Measurements from ENCODE around the gene ELP4.
"Not testable (repeated sequence)": the region's sequence is repeated elsewhere in the genome, so short reads cannot be mapped to it uniquely, and the experiment has no call there.

Gene ELP4, protein sequence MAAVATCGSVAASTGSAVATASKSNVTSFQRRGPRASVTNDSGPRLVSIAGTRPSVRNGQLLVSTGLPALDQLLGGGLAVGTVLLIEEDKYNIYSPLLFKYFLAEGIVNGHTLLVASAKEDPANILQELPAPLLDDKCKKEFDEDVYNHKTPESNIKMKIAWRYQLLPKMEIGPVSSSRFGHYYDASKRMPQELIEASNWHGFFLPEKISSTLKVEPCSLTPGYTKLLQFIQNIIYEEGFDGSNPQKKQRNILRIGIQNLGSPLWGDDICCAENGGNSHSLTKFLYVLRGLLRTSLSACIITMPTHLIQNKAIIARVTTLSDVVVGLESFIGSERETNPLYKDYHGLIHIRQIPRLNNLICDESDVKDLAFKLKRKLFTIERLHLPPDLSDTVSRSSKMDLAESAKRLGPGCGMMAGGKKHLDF

DNA sequence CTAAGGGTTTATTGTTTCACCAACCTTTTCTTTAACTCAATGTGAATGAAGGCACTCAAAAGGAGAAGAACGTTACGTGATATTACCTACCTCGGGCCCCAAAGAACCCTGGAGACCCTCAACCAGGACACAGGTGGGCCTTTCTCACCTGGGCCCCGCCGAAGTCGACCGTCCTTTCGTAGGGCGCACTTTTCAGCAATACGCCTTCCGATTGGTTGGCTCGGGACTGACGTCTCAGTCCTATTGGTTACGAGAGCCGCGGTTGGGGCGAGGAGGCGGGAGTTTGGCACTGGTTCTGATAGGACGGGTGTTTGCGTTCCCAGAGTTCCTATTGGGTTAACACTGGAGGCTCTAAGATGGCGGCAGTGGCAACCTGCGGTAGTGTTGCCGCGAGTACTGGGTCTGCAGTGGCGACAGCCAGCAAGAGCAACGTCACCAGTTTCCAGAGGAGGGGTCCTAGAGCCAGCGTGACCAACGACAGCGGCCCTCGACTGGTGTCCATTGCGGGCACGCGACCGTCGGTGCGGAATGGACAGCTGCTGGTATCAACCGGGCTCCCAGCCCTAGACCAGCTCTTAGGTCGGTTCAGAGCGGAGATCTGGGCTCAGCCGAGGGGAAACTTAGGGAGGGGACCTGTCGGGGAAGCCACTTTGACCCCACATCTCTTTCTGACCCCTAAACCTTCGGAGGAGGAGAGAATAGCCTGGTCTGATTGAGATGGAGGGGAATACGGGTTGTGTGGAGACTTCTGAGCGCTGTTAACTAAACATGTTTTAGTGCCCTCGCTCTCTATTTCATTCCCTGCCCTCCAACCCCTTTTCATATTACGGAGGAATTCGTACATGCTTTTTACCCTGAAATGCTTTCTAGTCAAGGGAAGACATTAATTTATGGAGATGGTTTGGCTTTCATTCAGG is at the start of gene ELP4, which contains the start of gene IMMP1L:
TSS of gene ELP4 (plus strand) at position 339 of the 917 bp plus-strand sequence. CDS start at position 357, 18 bp downstream.
TSS of gene IMMP1L (minus strand) at position 194 of the 917 bp plus-strand sequence. CDS start 46,346 bp downstream, outside the sequence.
- DNase-seq, result peak; percentile 94

DNA sequence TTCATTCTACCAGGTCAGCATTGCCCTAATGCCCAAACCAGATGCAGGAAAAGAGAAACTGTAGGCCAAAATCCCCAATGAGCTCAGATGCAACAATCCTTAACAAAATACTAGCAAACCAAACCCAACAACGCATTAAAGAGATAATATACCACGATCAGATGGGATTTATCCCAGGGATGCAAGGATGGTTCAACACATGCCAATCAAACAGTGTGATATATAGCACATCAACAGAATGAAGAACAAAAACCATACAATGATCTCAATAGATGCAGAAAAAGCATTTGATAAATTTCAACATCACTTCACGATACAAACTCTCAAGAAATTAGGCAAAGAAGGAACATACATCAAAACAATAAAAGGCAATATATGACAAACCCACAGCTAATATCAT is 45.1 kb upstream of the ELP4 start:
- no peak for DNase-seq

DNA sequence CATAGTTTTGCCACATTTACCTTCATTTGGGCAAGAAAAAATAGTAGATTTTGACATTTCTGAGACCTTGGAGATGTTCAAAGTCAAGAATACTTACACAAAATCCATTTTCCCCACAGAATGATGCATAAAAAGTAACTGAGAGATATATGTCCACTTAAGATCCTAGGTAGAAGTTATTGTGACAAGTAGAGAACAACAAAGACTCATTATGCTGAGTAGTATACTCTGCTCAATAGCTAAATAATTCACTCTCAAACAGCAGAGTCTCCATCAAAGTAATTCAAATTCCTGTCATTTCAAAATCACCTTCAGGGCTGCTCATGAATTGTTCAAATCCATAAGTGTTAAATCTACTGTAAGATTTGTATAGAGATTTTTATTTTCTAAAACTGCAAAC is 35.5 kb upstream of the ELP4 start:
- DNase-seq, result no peak

DNA sequence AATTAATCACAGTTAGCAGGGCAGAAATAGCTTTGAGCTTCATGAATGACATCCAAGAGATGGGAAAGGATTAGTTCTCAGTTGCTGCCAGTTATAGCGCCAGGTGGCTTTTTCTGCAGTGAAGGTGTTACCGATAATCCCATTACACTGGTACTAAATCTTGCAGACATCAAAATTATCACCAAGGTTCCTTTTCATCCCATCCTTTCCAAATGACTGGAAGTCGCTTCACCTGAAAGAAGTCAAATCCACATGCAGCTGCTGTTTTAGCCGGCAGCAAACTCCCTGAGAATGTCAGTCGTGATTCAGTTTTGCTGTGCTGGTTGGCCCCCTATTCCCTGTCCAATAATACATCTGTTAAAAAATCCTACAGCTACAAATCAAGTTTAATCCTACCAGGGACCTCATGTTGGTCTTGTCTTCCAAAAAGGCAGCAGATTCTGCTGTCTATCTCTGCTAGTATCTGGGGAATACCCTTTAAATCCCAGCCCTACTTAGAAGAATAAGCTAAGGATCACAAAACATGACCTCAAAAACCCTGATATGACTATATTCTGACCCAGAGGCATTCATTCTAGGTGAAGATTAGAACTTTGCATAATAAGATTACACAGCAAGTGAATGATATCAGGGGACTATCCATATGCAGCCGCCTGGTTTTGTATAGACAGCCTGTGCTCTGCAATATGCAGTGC is 31.9 kb upstream of the ELP4 start:
- no peak for DNase-seq

DNA sequence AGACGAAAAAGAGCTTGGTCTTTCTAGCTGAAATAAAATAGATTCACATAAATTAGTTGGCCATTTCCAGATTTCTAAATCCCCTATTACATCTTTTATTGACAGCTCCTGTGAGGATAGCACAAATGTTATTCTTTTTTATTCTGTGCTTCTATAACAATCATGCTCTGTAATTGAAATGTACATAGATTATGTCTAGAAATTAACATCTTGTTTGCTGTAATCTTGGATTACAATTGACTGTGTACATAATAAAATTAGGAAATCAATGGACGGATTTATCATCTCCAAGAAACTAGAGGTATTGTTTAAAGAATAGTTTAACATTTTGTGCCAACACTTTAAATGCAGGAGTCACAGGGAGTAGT is 31.4 kb upstream of the ELP4 start:
- DNase-seq, result no peak

DNA sequence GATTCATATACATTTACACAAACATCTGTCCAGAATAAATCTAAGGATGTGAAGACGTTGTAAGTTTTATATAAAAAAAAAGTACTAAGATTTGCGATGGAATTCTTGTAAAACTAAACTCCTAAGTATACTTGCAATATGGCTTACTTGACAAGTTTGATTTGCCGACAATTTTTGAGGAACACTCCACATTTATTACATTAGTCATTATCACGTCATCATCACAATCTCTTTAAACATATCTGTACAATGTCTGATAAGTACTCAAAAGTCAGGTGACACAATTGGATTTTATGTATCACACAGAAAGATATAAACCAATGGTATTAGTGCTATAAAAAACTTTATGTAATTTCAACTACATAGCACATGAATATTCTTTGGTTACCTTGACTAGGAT is 30.5 kb upstream of the ELP4 start:
- DNase-seq, result no peak

DNA sequence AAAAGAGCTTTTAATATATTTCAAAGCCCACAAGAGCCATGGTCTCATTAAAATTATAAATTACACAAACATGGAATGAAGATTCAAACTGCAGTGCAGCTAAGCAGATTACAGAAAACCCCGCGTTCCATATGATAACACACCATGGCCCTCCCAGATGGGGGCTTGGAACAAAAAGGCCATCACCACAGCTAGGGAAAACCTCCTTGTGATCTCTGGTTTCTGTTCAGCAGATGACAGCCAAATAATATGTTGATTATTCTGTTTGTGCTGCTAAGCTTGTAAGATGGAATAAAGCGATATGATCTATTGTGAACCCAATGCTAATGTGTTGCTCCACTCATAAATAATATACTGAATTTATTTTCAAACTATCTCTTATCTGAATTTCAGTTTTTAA is 28.6 kb upstream of the ELP4 start:
- no peak for DNase-seq

DNA sequence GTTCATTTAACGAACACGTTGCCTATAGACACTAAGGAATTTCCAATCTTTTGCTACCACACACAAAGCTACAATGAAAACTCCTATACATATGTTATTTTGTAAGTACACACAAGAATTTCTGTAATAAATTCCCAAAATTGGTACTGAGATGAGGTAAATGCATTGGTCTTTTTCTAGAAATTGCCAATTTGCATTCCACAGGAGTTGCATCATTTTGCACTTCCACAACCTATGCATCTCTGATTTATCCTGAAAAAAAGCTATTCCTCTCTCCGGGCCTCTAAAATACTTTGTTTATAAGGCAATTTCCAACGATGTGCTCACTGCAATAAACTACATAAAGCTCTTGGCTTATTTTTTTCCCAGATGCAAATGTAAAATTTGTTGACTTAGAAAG is 25.1 kb upstream of the ELP4 start:
- no peak for DNase-seq

DNA sequence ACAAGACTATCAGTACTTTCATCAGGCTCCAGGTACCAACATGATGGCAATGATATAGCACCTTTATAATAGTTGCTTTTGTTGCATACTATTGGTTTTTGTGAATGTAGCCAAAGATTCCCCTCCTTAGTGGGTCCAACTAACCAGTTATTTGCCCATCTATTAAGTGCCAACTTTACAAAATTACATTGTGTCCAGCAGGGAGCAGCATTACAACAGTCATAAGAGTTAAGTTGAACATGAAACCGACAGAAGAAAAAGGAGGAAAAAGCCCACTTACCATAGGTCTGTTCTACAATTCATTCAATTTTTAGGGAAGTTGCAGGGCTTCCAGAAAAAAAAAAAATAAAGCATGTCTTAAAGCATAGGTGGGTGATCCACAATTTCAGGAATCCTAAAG is 21.7 kb upstream of the ELP4 start:
- DNase-seq, result no peak

DNA sequence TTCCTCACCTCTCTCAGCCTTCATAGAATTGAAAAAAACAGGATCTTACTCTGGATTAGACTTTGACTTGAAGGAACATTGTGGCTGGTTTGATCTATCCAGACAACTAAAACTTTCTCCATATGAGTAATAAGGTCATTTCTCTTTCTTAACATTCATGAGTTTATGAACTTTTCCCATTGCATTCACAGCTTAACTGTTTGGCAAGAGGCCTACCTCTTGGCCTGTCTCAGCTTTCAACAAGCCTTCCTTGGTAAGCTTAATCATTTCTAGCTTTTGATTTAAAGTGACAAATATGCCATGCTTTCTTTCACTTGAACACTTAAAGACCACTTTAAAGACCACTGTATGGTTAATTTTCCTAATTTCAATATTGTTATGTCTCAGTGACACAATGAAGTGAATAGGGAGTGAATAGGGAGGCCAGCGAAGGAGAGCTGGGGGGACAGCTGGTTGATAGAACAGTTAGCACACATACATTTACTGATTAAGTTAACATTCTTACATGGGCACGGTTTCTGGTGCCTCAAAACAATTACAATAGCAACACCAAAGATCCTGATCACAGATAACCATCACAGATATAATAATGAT is 17.1 kb upstream of the ELP4 start:
- DNase-seq, result no peak

DNA sequence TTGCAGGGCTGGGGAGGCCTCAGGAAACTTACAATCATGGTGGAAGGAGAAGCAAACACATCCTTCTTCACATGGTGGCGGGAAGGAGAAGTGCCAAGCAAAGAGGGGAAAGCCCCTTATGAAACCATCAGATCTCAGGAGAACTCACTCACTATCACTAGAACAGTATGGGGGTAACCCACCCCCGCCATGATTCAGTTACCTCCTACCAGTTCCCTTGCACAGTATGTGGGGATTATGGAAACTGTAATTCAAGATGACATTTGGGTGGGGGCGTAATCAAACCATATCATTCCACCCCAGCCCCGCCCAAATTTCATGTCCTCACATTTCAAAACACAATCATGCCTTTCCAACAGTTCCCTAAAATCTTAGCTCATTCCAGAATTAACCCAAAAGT is 16.3 kb upstream of the ELP4 start:
- no peak for DNase-seq

DNA sequence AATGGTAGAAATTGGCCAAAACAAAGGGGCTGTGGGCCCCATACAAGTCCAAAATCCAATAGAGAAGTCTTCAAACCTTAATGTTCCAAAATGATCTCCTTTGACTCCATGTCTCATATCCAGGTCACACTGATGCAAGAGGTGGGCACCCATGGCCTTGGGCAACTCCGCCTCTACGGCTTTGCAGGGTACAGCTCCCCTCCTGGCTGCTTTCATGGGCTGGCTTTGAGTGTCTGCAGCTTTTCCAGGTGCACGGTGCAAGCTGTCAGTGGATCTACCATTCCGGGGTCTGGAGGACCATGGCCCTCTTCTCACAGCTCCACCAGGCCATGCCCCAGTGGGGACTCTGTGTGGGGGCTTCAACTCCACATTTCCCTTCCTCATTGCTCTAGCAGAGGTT is 15.8 kb upstream of the ELP4 start:
- not testable (repeated sequence) for DNase-seq

DNA sequence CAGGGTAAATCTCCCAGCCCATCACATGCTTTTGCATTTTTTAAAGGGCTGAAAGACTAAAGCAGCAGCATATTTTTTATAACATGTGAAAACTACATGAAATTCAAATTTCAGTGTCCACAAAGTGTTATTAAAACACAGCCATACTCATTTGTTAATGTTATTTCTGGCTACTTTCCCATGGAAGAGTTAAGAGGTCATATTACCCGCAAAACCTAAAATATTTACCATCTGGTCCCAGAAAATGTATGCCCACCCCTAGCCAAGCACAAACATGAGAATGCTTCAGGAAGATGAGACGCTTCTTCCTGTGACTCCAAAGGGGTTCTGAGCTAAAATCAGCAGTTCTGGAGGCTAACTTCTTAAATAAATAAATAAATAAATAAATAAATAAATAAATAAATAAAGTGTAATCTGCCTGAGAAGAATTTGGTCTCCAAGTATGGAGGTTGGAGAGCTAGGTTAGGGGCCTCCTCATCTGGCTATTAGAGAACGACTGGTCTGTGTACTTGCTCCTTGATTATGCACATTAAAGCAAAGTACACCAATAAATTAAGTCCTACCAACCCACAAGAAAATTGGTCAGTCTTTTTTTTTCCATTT is 9.9 kb upstream of the ELP4 start:
- DNase-seq, result no peak

DNA sequence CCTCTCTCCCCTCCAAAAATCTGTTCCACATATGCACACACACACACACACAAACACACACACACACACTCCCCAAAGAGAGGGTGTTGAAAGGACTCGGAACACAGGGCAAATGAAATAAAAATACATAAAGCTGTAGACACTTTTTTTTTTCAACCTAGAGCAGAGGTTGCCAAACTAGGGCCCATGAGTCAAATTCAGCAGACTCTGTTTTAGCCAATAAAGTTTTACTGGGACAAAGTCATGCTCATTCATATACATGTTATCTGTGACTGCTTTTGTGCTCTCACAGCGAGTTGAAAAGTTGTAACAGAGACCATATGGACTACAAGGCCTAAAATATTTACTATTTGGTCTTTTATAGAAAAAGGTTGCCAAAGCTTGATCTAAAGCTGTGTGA is 9.0 kb upstream of the ELP4 start:
- DNase-seq, result no peak

DNA sequence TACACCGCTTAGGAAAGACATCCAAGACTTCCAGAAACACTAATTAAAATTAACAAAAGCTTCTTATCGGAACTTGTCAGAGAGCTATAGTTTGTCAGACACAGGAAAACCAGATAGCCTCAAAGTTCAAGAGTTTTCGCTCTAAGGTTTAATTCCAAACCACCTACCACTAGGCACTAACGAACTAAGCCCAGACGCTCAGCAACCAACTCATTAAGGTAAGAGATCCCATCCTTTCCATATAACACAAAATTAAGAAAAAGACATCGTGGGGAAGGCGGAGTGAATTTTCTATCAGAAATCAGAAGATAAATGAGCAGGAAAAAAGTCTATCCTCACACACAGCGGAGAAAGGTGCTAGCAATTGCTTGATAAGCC is 527 bp upstream of the ELP4 start:
- DNase-seq, result no peak

DNA sequence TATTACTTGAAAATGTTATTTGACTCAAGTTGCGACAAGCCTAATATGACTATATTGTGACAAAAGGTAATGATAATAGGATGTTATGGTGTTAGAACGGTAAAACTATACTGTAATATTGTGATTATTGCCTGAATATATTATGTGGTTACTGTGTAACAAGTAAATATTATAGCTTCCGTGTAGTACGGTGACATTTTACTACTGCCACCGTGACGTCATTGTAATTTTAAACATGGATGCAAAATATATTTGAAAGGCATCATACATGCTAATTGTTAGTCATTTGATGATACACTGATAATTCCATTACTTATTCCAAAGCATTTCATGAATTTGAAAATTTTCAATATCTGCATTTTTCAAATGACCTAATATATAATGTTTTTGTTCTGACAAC is 2.5 kb downstream of the ELP4 start:
- DNase-seq, result no peak

DNA sequence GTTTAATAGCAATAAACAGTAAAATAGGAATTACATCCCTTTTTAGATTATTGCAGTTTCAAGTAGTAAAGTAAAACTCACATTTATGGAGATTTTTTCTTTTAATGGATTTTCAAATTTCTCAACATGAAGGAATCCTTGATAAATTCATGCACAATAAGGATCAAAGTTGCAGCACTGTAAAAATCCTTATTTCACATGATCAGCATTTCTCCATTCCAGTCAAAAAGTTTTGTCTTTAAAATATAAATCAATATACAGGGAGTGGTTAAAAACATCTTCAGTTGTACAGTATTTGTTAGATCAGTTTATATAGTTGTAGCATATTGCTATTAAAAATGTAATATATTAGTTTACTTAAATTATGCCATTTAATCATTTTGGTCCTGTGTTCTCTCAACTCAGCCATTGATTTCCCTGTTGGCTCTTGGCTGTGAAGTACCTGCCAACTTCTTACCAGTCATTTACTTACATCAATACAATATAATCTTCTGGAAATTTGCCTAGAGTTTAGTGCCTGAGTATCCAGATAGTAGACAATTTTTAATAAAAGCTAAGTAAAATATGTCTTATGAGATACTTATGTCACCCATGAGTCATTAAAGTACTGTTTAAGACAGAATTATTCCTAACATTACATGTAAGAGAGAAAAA is 12.1 kb downstream of the ELP4 start:
- DNase-seq, result no peak

DNA sequence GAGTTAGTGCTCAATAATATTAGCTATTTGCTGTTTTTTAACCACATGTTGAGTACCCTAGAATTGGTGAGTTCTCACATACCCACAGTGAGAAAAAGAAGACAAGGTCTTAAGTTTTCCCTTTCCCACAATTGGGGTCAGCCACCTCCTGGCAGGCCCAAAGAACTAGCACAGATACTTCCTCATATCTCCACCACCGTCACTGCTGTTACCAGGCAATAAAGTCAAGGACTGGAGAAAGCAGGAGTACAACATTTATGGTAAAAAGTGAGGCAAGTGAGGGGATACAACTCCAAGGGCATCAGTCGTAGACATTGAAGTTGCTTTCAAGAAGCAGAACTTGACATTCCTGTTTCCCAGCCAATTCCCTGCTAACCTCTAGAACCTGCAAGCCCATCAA is 19.6 kb downstream of the ELP4 start:
- no peak for DNase-seq

DNA sequence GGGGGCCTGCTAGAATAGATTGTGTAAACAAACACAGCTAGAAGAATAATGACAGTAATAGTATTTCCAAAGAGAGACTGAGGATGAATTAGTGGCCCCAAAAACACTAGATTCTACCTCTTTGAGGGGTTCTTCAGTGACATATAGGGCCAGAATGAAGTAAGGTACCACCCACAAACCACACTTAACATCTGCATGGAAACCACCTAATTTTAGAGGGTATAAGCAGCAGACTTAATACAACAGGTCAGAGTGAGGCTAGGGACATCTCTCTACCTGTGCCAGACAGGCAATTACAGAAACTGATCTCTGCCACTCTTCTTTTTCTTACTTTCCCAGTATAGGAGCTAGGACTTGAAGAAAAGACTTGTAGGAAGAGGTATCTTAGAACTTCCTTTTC is 20.1 kb downstream of the ELP4 start:
- DNase-seq, result no peak

DNA sequence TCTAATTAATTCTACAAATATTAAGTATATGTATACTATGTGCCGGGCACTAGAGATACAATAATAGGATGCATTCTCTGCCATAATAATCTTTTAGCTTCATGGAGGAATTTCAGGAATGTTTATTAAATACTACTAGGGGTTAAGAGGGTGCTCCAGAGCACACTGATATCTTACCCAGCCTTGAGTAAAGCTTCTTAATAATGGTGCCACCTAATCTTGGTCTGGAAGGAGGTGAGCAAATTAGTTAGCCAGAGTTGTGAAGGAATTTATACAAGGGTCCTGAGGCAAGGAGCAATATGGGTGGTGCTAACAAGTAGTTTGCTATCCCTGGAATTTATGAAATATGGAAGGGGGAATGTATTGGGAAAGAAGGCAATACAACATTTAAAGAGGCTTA is 21.7 kb downstream of the ELP4 start:
- no peak for DNase-seq

DNA sequence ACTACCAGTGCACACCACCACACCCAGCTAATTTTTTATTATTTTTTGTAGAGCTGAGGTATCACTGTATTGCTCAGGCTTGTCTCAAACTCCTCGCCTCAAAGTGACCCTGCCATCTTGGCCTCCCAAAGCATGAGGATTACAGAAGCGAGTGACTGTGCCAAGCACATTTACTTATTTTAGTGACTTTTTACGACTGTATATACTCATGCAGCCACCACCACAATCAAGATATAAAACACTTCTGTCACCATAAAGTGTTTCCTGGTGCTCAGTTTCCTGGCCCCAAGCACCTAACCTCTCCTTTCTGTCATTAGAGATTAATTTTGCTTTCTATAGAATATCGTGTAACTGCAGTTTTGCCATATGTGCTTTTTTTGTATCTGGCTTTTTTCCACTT is 25.9 kb downstream of the ELP4 start:
- no peak for DNase-seq

DNA sequence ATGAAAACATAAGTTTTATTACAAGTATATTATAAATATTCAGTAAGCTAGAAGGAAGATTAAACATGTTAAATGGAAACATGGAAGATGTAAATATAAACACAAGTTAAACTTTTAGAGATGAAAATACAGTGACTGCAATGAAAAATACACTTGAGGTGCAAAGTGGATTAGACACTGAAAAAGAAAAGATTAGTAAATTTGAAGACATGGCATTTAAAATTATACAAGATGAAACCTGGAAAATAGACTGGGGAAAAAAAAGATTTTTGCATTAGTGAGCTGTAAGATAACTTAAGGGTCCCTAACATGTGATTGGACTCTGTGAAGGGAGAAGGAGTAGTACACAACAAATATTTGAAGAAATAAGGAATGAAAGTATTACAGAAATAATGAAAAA is 33.3 kb downstream of the ELP4 start:
- no peak for DNase-seq
